T-helper 1 cell treated with Interleukin-12 subunit alpha and Interleukin-12 subunit beta and Interleukin-4 antibody, amounts not matched to agents 30 μg/mL and 1 μg/mL, for 36 hours (primary cell): ENCODE measurements around the gene KCNMB2.

Experiments
- H3K27ac Mint-ChIP-seq: one replicate; pipeline ENCODE4 v1.8.0; 2021; ENCODE audit warnings: mild to moderate bottlenecking, mixed read lengths
- H3K27me3 Mint-ChIP-seq: one replicate; pipeline ENCODE4 v1.8.0; 2021; ENCODE audit warnings: low read depth, mixed read lengths
- H3K36me3 Mint-ChIP-seq: one replicate; pipeline ENCODE4 v1.8.0; 2021; ENCODE audit warnings: low read depth, mixed read lengths
- H3K4me1 Mint-ChIP-seq: one replicate; pipeline ENCODE4 v1.8.0; 2021; ENCODE audit warnings: low read depth, mixed read lengths
- H3K4me3 Mint-ChIP-seq: one replicate; pipeline ENCODE4 v1.8.0; 2021; ENCODE audit warnings: mild to moderate bottlenecking, moderate library complexity, mixed read lengths
- H3K9me3 Mint-ChIP-seq: one replicate; pipeline ENCODE4 v1.8.0; 2021; ENCODE audit warnings: mixed read lengths

Gene KCNMB2

DNA sequence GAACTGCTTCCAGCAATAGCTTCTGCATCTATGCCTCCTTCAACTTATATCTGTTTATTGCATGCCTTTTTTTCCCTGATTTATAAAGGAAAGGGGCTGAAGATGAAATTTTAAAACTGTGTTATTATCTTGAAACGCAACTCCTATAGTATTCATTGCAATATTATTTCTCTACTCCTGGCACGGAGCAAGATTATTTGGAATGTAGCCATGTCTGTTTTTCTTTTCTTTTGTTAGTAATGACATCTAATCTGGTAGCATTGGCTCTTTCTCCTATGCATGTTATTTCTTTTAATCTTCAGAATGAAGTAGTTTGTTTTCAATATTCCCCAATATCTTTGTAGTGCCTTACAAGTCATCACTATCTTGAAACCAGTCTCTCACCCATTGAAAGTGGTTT is 33.6 kb downstream of the KCNMB2 start:
- Mint-ChIP-seq H3K36me3 (no peaks in the 10 kb centered on the region), H3K4me3 (no peak overlapping the region), H3K27me3 (no peaks in the 10 kb centered on the region), H3K27ac (no peak overlapping the region), H3K4me1 (no peaks in the 10 kb centered on the region), H3K9me3 (no peaks in the 10 kb centered on the region)

DNA sequence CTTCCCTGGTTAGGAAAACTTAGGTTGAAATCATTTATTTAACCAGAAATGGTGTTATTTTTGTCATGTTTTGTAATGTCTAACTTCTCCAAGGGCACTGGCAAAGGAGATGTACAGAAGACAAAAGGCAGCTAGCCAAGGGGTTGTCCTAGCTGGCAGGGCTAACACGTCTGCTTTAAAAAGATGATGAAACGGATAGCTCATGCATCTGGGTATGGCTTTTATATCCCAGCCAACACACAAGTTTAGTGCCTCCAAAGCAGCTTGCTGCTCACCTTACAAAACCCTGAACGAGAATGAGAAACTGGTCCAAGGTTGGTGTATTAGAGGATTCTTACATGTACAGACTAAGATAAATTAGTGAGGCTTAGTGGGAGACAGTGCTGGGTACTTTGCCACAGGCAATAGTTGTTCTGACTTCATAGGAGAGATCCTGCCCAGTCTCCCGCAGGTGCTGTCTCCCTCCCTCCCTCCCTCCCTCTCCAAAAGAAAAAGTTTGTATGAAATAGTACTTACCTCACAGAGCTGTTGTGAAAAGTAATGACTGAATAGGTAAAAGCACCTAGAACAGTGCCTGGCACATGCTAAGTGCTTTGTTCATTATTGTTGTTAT is 47.8 kb downstream of the KCNMB2 start:
- no peaks in the 10 kb centered on the region for H3K36me3 Mint-ChIP-seq
- H3K4me3 Mint-ChIP-seq, result no peak overlapping the region
- no peaks in the 10 kb centered on the region for H3K4me1 Mint-ChIP-seq
- H3K27ac Mint-ChIP-seq, result no peak overlapping the region
- H3K9me3 Mint-ChIP-seq, result no peaks in the 10 kb centered on the region
- no peaks in the 10 kb centered on the region for H3K27me3 Mint-ChIP-seq

DNA sequence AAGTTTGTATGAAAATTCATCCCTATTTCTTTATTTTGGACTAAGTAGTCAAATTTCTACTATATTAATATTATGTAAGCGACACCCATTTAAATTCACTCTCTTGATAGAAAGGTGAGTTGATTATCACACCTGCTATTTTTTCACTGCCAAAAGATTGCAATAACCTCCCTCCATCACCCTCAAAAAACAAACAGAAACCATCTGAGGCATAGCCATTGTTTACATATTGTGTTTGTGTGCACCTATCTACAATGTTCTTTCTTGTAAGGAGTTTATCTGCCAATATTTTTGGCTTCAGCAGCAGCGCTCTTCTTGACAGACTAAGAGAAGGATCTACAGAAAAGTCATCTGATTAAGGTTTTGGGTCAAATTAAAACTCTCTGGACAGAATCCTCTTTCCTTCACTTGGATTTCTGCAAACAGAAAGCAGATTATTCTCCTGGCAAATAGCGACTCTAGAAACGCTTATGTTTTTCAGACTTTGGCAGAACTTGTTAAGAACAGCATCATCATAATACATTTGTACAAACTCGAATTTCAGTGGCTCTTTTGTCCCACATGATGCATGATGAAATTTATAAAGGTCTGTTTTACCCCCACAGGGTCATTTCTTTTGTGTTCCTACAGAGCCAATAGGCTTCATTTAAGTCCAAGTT is 48.6 kb downstream of the KCNMB2 start:
- Mint-ChIP-seq H3K9me3 (no peaks in the 10 kb centered on the region), H3K27ac (no peak overlapping the region), H3K27me3 (no peaks in the 10 kb centered on the region), H3K36me3 (no peaks in the 10 kb centered on the region), H3K4me1 (no peaks in the 10 kb centered on the region), H3K4me3 (no peak overlapping the region)

DNA sequence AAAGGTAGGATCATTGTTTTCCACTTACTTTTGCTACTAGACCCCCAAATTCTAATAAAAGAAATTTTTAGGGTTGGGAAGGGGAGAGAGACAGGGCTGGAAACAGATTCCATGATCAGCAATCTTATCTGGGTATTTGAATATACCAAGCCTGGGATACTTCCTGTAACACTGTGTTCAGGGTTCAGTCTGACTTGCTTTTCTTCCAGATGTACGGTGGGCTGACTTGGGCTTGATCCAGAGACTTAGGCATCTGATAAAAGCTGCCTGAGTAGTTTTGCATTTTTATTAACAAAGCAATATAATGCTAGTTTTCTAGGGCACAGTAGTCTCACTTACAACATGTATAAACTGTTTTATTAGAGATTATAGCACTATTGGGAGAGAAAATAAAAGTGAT is 49.2 kb downstream of the KCNMB2 start:
- H3K9me3 Mint-ChIP-seq, result no peaks in the 10 kb centered on the region
- no peaks in the 10 kb centered on the region for H3K4me1 Mint-ChIP-seq
- no peaks in the 10 kb centered on the region for H3K27me3 Mint-ChIP-seq

DNA sequence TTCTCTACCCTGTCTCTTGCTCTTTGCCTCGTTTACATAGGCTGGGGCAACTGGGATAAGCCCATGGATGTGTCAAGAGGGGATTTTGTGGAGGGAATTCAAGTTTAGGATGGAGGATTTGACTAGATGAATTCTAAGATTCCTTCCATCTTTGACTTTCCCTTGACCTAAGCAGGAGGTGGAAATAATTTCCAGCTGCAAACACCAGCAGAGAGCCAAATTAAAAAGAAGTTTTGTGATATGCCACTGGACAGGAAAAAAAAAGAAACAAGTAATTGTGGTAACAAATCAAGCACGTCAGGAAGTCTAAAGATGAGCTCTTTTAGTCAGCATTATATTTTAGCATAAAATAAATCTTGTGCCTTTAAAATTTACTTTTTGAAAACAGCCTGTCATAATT is 49.8 kb downstream of the KCNMB2 start:
- Mint-ChIP-seq H3K36me3 (no peaks in the 10 kb centered on the region), H3K4me1 (no peaks in the 10 kb centered on the region), H3K27me3 (no peaks in the 10 kb centered on the region), H3K4me3 (no peak overlapping the region), H3K27ac (no peak overlapping the region), H3K9me3 (no peaks in the 10 kb centered on the region)

More for the DNA sequence above, 49.2 kb downstream of the KCNMB2 start:
- Mint-ChIP-seq H3K27ac (no peak overlapping the region), H3K4me3 (no peak overlapping the region), H3K36me3 (no peaks in the 10 kb centered on the region)

DNA sequence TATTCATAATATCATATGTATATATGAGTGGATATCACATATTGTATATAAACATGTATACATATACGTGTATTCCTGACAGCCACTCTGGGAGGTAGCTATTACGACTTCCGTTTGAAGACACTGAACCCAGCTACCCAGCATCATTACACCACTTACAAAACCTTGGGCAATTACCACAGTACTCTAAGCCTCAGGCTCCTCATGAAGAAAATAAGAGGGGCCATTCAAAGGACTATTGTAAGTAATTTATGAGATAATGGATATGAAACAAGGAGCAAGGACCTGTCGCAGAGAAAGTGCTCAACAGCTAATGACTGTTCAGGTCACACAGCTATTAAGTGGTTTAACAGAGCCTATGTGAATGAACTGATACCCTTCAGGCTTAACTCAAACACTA is 52.4 kb downstream of the KCNMB2 start:
- Mint-ChIP-seq H3K27me3 (no peaks in the 10 kb centered on the region), H3K9me3 (no peaks in the 10 kb centered on the region), H3K27ac (no peak overlapping the region), H3K4me1 (no peaks in the 10 kb centered on the region), H3K4me3 (no peak overlapping the region), H3K36me3 (no peaks in the 10 kb centered on the region)

DNA sequence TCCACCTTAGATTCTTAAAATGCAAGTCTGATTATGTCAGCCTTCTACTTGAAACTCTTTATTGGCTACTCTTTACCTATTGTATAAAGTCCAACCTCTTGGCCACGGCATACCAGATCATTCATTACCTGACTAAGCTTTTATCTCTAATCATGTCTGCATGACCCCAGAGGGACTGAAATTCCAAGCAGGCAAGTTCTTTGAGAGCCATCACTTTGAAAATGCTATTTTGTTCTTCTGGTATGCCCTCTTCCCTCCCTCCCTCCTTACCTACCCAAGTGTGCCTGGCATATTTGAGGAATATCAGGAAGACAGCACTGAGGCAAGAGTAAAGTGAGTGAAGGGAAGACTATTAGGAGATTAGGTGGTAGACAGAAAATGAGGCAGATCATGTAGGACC is 57.5 kb downstream of the KCNMB2 start:
- Mint-ChIP-seq H3K4me3 (no peak overlapping the region), H3K36me3 (no peaks in the 10 kb centered on the region), H3K4me1 (no peaks in the 10 kb centered on the region), H3K9me3 (no peaks in the 10 kb centered on the region), H3K27ac (no peak overlapping the region), H3K27me3 (no peaks in the 10 kb centered on the region)

DNA sequence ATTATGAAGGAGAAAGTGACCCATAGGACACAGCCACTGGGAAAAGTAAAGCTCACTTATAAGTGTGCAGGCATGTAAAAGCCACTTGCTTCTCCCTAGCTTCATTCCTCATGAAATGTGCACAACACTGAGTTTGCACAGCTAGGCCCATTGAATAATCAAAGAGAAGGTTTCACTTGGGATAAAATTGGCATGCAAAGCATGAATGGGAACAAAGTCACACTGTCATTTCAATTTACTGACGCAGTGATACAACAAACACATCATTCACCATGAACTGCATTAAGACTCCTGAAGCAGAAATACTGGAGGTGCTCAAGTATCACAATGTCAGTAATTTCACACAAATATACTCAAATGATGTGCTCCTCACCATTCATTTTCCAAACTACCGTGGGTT is 61.1 kb downstream of the KCNMB2 start:
- H3K4me1 Mint-ChIP-seq, result no peaks in the 10 kb centered on the region

DNA sequence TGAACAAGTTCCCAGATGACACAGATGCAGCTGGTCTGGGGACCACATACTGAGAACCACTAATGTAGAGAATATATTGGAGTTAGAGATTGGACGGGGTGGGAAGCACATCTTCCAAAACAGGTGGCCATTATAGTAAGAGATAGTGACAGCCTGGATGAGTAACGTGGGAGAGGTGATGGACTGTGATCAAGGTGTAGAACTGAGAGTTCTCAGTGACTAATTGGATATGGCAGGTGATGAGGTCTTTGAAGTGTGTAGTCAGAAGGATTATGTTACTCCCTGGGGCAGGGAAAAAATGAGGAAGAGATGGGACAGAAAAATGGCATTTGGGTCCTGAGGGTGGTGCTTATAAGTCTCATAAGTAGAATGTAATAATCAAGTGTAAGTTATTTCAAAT is 66.6 kb downstream of the KCNMB2 start:
- H3K4me1 Mint-ChIP-seq, result no peaks in the 10 kb centered on the region

More for the DNA sequence above, 61.1 kb downstream of the KCNMB2 start:
- H3K9me3 Mint-ChIP-seq, result no peaks in the 10 kb centered on the region
- H3K4me3 Mint-ChIP-seq, result no peak overlapping the region
- H3K36me3 Mint-ChIP-seq, result no peaks in the 10 kb centered on the region
- H3K27ac Mint-ChIP-seq, result no peak overlapping the region
- H3K27me3 Mint-ChIP-seq, result no peaks in the 10 kb centered on the region

DNA sequence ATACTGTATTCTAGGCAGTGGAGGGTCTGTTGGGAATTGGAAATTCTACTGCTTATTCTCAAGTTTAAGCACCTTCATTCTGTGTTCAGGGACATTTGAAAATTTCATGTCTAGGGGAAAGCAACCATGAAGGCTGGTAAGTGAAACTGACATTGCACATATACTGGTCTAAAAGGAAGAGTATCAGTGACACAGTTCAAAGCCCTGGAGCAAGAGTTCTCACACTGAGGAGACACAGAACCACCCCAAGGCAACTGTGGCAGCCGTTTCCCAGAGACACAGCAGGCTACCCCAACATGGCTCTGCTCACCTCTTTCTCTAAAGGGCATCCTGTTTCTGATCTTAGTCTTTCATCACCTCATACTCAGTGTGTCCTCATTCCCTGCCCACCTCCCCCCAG is 67.5 kb downstream of the KCNMB2 start:
- Mint-ChIP-seq H3K27me3 (no peaks in the 10 kb centered on the region), H3K36me3 (no peaks in the 10 kb centered on the region), H3K4me3 (no peak overlapping the region), H3K27ac (no peak overlapping the region), H3K4me1 (no peaks in the 10 kb centered on the region), H3K9me3 (no peaks in the 10 kb centered on the region)

More for the DNA sequence above, 66.6 kb downstream of the KCNMB2 start:
- H3K36me3 Mint-ChIP-seq, result no peaks in the 10 kb centered on the region
- no peak overlapping the region for H3K27ac Mint-ChIP-seq
- no peaks in the 10 kb centered on the region for H3K9me3 Mint-ChIP-seq
- no peaks in the 10 kb centered on the region for H3K27me3 Mint-ChIP-seq
- no peak overlapping the region for H3K4me3 Mint-ChIP-seq

DNA sequence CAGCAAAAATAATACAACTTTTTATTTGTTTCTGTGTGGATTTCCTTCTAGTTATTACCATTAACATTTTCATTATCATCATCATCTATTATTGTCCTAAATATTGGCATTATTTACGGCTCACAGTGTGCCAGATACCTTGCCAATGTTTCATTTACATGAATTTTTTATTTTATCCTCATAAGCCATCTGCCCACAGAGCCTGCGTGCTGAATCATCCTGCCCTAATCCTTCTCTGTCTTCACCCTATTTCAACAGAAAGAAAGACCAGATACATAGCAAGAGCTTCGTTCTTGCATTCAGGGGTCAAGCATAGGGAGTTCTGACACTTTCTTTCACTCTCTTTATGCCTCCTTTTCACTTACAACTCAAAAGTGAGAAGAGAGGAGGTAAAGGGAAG is 82.0 kb downstream of the KCNMB2 start:
- Mint-ChIP-seq H3K4me1 (no peaks in the 10 kb centered on the region), H3K27me3 (no peaks in the 10 kb centered on the region), H3K4me3 (no peak overlapping the region), H3K27ac (no peak overlapping the region), H3K36me3 (no peaks in the 10 kb centered on the region), H3K9me3 (no peaks in the 10 kb centered on the region)

DNA sequence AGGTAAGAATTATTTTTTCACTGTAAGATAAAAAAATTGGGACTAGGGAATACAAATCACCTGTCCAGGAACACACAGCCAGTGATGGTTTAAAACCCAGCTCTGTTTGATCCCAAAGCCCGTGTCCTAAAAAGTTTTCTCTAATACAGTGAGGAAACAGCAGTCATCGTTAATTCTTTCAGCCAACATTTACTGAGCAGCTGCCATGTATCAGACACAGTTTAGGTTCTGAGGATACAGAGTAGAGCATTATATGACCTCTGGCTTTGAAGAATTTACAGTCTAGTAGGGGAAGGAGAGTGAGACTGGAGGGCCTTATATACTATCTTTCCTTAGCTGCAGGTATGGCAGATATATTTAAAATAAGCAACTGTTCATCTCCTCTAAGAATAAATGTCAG is 82.7 kb downstream of the KCNMB2 start:
- no peak overlapping the region for H3K4me3 Mint-ChIP-seq
- no peaks in the 10 kb centered on the region for H3K4me1 Mint-ChIP-seq
- H3K27me3 Mint-ChIP-seq, result no peaks in the 10 kb centered on the region
- H3K9me3 Mint-ChIP-seq, result no peaks in the 10 kb centered on the region
- no peaks in the 10 kb centered on the region for H3K36me3 Mint-ChIP-seq
- H3K27ac Mint-ChIP-seq, result no peak overlapping the region

DNA sequence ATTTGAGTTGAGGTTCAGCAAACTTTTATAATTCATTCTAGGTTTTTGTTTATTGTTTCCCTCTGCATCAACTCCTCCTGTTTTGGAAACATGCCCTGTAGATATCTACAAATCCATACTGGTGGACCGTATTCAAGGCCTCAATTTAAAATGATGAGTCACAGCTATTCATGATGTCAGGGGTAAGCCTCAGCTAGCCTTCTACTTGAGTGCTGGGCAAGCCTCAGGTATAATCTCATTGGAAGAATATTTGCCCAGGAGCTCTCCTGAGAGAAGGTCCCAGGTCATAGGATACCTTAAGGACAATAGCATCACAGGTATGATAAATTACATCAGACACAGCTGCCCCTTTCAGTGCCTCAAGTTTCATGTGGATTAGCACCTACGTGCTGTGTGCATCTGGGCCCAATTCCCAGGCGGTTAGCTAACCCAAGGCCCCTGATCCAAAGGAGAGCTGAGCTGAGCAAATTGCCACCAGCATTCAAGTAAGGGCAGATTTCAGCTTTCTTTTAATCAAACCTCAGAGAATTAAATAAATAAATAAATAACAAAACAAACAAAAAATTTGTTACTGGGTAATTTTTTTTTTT is 87.5 kb downstream of the KCNMB2 start:
- no peak overlapping the region for H3K27ac Mint-ChIP-seq
- H3K4me1 Mint-ChIP-seq, result no peaks in the 10 kb centered on the region
- no peaks in the 10 kb centered on the region for H3K9me3 Mint-ChIP-seq
- no peak overlapping the region for H3K4me3 Mint-ChIP-seq
- no peaks in the 10 kb centered on the region for H3K36me3 Mint-ChIP-seq
- H3K27me3 Mint-ChIP-seq, result no peaks in the 10 kb centered on the region

DNA sequence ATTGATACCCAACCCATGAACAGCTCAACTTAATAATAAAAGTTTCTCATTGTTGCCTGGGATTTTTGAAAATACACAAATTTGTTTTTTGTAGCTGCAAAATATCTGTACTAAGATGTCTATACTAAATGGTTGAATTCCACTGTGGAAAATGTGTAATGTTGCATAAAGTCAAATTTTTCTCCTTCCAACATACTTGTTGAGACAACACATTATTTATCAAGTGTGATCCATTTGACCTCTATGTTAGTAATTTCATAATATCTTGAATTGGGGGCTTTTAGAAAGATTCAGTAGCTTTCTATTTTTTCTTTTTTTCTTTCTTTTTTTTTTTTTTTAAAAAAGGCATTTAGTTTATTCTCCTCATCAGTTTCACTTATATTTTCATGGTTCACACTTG is 88.0 kb downstream of the KCNMB2 start:
- no peaks in the 10 kb centered on the region for H3K9me3 Mint-ChIP-seq
- H3K36me3 Mint-ChIP-seq, result no peaks in the 10 kb centered on the region
- no peak overlapping the region for H3K27ac Mint-ChIP-seq
- H3K27me3 Mint-ChIP-seq, result no peaks in the 10 kb centered on the region
- no peak overlapping the region for H3K4me3 Mint-ChIP-seq
- H3K4me1 Mint-ChIP-seq, result no peaks in the 10 kb centered on the region

DNA sequence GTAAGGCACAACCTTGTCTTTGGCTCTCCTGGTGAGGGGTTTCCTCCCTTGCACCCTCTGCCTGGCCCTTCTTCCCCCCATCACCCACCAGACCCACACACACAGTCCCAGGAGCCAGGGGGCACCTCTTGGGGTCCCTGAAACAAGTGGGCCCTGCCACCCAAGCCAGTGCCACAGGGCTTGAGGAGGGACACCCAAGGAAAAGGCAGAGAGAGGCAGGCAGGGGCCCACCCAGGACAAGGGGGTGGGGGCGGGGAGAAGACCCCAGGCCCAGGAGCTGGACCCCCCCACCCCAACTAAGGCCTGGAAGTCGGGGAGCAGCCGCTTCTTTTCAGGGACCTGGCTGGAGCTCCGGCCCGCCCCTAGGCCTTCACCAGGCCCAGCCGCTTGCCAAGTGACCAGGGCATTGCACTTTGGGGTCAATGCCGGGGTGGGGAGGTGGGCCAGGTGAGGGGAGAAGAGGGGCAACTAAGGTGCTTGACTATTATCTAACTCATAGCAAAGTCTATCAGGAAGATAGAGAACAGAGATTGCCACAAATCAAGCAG is 88.9 kb downstream of the KCNMB2 start:
- Mint-ChIP-seq H3K36me3 (no peaks in the 10 kb centered on the region), H3K27me3 (no peaks in the 10 kb centered on the region), H3K4me3 (no peak overlapping the region), H3K9me3 (no peaks in the 10 kb centered on the region), H3K4me1 (no peaks in the 10 kb centered on the region), H3K27ac (no peak overlapping the region)
